ENCODE data around the gene PTPRR. TPM values are rescaled to one million over a fixed set of nuclear protein-coding genes. Genes with fewer than 3 reads are reported as not detected.

The PTPRR gene
- total RNA-seq, 4 donors from 2014 or later, result 0.19 TPM; not detected in 3

DNA sequence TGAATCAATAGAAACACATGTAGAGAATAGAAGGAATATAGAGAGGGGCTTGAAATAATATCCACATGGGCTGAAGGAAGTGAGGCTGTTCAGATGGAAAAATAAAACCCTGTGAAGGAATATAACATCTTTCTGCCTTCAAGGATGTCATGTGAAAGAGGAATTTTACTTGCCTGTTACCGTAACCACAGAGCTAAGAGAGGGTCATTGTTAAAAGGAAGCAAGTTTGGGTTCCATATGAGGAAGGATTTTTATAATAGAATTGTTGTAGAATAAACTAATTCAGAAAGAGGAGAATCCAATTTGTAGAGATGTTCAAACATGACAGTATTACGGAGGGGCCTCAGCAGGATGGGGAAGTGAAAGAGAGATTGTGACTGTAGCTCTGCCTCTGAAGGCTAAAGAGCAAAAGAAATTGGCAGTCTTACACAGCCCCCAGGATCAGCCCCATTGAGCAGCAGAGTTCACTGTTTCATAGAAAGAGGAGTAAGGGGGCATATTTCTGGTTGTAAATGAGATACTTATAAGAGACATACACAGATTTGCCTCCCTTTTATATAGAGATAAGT is 41.8 kb upstream of the PTPRR start:
- WGBS, 2 donors, result 40 to 47% methylated on average over 2 of the region's 2 CpGs
- TF ChIP-seq, protein P1, sequence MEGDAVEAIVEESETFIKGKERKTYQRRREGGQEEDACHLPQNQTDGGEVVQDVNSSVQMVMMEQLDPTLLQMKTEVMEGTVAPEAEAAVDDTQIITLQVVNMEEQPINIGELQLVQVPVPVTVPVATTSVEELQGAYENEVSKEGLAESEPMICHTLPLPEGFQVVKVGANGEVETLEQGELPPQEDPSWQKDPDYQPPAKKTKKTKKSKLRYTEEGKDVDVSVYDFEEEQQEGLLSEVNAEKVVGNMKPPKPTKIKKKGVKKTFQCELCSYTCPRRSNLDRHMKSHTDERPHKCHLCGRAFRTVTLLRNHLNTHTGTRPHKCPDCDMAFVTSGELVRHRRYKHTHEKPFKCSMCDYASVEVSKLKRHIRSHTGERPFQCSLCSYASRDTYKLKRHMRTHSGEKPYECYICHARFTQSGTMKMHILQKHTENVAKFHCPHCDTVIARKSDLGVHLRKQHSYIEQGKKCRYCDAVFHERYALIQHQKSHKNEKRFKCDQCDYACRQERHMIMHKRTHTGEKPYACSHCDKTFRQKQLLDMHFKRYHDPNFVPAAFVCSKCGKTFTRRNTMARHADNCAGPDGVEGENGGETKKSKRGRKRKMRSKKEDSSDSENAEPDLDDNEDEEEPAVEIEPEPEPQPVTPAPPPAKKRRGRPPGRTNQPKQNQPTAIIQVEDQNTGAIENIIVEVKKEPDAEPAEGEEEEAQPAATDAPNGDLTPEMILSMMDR (IDR thresholded peaks at IDR 0.05), result no peak
- no peak for TF ChIP-seq POLR2A (IDR thresholded peaks at IDR 0.05)
- Histone ChIP-seq H3K4me1 (no peaks in the 10 kb centered on the region), H3K27ac (no peak overlapping the region), H3K9me3 (no peaks in the 10 kb centered on the region), H3K27me3 (no peaks in the 10 kb centered on the region), H3K36me3 (no peaks in the 10 kb centered on the region), H3K4me3 (no peak overlapping the region)
- intact Hi-C loops (cut with DNase I), result no loop called here
- no peak for DNase-seq

DNA sequence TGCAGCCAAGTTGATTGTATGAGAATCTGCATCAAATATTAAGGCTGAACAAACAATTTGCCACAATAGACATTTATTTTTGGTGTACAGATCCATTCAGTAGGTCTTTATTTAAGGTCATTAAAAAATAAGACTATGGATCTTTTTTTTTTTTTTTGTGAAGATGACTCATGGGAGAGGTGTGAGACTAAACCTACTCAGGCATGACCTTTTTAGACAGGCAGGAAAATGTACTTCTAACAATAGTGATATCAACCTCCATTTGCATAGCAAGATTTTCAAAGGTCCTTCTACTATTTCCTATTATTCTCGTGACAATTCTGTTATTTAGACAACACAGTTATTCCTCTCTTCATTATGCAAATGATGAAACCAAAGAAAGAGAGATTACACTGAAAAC is 39.9 kb upstream of the PTPRR start:
- Histone ChIP-seq H3K9me3 (no peaks in the 10 kb centered on the region), H3K4me3 (no peak overlapping the region), H3K36me3 (no peaks in the 10 kb centered on the region), H3K27me3 (no peaks in the 10 kb centered on the region), H3K27ac (no peak overlapping the region), H3K4me1 (no peaks in the 10 kb centered on the region)
- 35 to 54% methylated on average over 1 of the region's 1 CpG for WGBS, 2 donors
- TF ChIP-seq, protein P1 (IDR thresholded peaks at IDR 0.05), result no peak
- no peak for TF ChIP-seq POLR2A (IDR thresholded peaks at IDR 0.05)
- no peak for DNase-seq
- intact Hi-C loops (cut with DNase I), result no loop called here

DNA sequence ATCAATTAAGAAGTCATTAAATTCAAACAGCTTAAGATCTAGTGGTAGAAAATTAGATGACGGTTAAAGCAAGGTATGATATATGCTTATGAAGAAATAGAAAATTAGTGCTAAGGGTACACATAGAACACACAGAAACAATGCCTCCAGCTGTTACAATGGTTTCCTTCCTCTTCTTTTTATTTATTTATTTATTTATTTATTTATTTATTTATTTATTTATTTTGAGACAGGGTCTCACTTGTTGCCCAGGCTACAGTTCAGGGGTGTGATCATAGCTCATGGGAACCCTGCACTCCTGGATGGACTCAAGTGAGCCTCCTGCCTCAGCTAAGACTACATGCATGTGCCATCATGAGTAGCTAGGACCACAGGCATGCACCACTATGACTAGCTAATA is 34.9 kb upstream of the PTPRR start:
- Histone ChIP-seq H3K4me3 (no peak overlapping the region), H3K27me3 (no peaks in the 10 kb centered on the region), H3K36me3 (no peaks in the 10 kb centered on the region), H3K9me3 (no peaks in the 10 kb centered on the region), H3K4me1 (no peaks in the 10 kb centered on the region), H3K27ac (no peak overlapping the region)
- DNase-seq, result no peak
- WGBS, 2 donors, result 93 to 95% methylated on average over 1 of the region's 1 CpG
- TF ChIP-seq, protein P1 (IDR thresholded peaks at IDR 0.05), result no peak
- no peak for TF ChIP-seq POLR2A (IDR thresholded peaks at IDR 0.05)
- intact Hi-C loops (cut with DNase I), result no loop called here

DNA sequence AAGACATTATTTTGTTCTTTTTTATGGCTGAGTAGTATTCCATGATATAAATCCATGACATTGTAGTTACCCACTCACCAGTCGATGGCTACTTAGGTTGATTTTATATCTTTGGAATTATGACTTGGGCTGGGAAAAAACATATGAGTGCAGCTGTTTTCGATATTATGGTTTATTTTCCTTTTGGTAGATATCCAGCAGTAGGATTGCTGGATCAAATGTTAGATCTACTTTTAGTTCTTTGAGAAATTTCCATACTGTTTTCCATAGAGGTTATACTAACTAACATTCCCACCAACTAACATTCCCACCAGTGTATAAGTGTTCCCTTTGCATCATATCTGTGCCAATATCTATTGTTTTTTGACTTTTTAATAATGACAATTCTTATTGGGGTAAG is 29.9 kb upstream of the PTPRR start:
- DNase-seq, result no peak
- no peak overlapping the region for H3K4me3 ChIP-seq
- intact Hi-C loops (cut with DNase I), result no loop called here
- no peaks in the 10 kb centered on the region for H3K4me1 ChIP-seq
- 65 to 80% methylated on average over 2 of the region's 2 CpGs for WGBS, 2 donors
- no peaks in the 10 kb centered on the region for H3K9me3 ChIP-seq
- no peak for TF ChIP-seq POLR2A (IDR thresholded peaks at IDR 0.05)
- TF ChIP-seq, protein P1 (IDR thresholded peaks at IDR 0.05), result no peak
- H3K36me3 ChIP-seq, result no peaks in the 10 kb centered on the region
- H3K27ac ChIP-seq, result no peak overlapping the region
- H3K27me3 ChIP-seq, result no peaks in the 10 kb centered on the region

DNA sequence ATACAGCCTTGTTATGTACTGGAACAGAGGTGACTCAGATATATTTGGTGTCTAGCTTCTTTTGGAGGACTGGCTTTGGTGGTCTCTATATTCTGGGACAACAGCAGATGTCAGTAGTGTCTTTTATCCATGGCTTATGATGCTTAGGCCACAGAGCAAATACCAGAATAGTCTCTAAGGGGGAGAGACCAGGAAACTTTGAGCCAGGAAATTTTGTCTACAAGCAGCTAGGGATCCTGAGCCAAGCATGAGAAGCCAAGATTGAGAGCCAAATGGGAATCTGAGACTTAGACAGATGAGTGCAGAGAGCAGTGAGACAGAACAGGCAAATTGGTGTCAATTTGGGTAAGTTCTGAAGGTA is 28.4 kb upstream of the PTPRR start:
- DNase-seq, result no peak
- TF ChIP-seq, protein P1 (IDR thresholded peaks at IDR 0.05), result no peak
- TF ChIP-seq POLR2A (IDR thresholded peaks at IDR 0.05), result no peak
- intact Hi-C loops (cut with DNase I), result no loop called here

More for the DNA sequence above, 28.4 kb upstream of the PTPRR start:
- H3K9me3 ChIP-seq, result no peaks in the 10 kb centered on the region
- H3K27ac ChIP-seq, result no peak overlapping the region
- no peaks in the 10 kb centered on the region for H3K36me3 ChIP-seq
- no peaks in the 10 kb centered on the region for H3K27me3 ChIP-seq
- H3K4me1 ChIP-seq, result no peaks in the 10 kb centered on the region
- no peak overlapping the region for H3K4me3 ChIP-seq

Measured in esophagus squamous epithelium (tissue), 5 donors.